GM06990 (cell line): ENCODE measurements around the gene HPCAL1.

ENCODE experiments used
- DNase-seq: peaks from one replicate; pipeline ENCODE4 v3.0.0-alpha.2; 2011; ENCODE audit not compliant: insufficient read length; ENCODE audit errors: extremely low read depth
- H3K27me3 ChIP-seq: replicated peaks from 2 replicates; pipeline ENCODE4 v1.6.0; 2011; ENCODE audit warnings: low read length; ENCODE audit not compliant: control insufficient read depth, insufficient read depth
- H3K36me3 ChIP-seq: 2 replicates; pipeline ENCODE4 v1.5.1; 2011; ENCODE audit warnings: low read length; ENCODE audit not compliant: control insufficient read depth, insufficient read depth
- H3K4me3 ChIP-seq: replicated peaks from 2 replicates; pipeline ENCODE4 v1.5.1; 2011; ENCODE audit warnings: low read depth, mild to moderate bottlenecking, control low read depth, low read length
- TF ChIP-seq, protein P1 (sequence below): IDR thresholded peaks from 2 replicates; pipeline ENCODE4 v1.5.1; 2011; ENCODE audit warnings: low read length, control low read depth, mild to moderate bottlenecking, inconsistent platforms; ENCODE audit not compliant: insufficient read depth, poor library complexity, severe bottlenecking

HPCAL1 gene

DNA sequence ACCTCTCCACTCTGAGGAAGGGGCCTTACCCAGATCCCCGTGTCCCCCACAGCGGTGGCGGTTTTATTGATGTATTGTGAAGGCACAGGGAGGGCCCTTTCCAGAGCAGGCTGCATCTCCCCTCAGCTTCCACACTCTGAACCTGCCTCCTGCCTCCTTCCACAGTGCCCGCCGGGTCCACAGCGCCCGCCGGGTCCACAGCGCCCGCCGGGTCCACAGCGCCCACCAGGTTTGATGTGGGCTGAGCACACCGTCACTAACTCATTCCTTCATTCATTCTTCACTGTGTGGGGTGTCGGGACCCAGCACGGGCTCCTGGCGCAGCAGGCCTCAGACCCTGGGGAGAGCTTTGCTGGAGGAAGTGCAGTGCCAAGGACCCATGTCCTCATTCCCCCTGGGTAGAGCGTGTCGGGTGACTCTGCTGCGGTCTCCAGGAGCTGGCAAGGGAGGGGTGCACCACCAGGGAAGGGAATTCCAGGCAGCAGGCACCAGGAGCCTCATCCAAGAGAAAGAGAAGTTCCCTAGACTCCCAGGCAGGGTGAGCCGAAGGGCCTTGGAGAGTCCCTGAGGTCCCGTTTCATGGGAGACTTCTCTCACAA lies 57.1 kb downstream of the HPCAL1 start:
- no peak overlapping the region for H3K4me3 ChIP-seq
- H3K36me3 ChIP-seq: no peaks in the 10 kb centered on the region
- DNase-seq: no peak
- H3K27me3 ChIP-seq: no peaks in the 10 kb centered on the region
- TF ChIP-seq, protein P1, sequence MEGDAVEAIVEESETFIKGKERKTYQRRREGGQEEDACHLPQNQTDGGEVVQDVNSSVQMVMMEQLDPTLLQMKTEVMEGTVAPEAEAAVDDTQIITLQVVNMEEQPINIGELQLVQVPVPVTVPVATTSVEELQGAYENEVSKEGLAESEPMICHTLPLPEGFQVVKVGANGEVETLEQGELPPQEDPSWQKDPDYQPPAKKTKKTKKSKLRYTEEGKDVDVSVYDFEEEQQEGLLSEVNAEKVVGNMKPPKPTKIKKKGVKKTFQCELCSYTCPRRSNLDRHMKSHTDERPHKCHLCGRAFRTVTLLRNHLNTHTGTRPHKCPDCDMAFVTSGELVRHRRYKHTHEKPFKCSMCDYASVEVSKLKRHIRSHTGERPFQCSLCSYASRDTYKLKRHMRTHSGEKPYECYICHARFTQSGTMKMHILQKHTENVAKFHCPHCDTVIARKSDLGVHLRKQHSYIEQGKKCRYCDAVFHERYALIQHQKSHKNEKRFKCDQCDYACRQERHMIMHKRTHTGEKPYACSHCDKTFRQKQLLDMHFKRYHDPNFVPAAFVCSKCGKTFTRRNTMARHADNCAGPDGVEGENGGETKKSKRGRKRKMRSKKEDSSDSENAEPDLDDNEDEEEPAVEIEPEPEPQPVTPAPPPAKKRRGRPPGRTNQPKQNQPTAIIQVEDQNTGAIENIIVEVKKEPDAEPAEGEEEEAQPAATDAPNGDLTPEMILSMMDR: no peak

DNA sequence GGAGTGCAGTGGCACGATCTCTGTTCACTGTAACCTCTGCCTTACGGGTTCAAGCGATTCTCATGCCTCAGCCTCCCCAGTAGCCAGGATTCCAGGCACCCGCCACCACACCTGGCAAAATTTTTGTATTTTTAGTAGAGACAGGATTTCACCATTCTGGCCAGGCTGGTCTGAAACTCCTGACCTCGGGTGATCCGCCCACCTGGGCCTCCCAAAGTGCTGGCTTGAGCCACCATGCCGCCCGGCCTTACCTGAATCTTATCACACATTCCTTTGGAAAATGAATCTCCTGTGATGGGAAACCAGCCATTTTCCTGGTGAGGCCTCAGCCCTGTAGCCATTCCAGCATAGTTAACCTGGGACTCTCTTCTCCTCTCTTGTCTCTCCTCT lies 57.8 kb downstream of the HPCAL1 start:
- no peaks in the 10 kb centered on the region for H3K36me3 ChIP-seq
- TF ChIP-seq, protein P1: no peak
- H3K4me3 ChIP-seq: no peak overlapping the region
- DNase-seq: no peak
- H3K27me3 ChIP-seq: no peaks in the 10 kb centered on the region

DNA sequence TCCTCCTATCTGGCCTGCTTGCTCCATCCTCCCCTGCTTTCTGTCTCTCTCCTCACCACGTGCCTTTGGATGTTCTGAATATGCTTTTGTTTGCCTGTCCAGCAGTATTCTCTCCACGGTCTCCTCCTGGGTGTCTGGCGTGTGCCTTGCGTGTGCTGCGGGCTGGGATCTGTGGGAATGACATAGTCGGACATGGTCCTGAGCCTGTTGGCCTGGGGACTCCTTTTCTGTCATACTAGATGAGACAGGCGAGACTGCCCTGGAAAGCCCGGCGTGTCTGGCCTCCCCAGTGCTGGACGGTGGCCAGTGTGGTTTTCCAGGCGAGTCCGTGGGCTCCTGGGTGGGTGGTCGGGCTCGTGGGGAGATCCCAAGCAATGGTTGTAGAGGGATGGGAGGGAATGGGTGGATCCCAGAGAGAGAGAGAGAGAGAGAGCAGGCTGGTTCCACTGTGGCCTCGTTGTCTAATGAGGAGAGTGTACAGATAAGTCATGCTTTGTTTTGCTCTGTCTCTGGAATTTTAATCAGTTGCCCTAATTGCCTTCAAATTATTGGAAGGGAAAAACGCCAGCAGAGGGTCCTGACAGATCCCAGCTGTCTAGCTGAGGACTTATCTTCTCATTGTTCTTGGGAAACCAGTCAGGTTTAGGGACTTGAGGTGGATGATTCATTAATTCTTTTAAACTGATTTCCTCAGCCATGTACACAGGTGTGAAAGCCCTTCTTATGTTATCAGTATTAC lies 58.3 kb downstream of the HPCAL1 start:
- TF ChIP-seq, protein P1: no peak
- Histone ChIP-seq H3K36me3 (no peaks in the 10 kb centered on the region), H3K27me3 (no peaks in the 10 kb centered on the region), H3K4me3 (no peak overlapping the region)
- DNase-seq: no peak

DNA sequence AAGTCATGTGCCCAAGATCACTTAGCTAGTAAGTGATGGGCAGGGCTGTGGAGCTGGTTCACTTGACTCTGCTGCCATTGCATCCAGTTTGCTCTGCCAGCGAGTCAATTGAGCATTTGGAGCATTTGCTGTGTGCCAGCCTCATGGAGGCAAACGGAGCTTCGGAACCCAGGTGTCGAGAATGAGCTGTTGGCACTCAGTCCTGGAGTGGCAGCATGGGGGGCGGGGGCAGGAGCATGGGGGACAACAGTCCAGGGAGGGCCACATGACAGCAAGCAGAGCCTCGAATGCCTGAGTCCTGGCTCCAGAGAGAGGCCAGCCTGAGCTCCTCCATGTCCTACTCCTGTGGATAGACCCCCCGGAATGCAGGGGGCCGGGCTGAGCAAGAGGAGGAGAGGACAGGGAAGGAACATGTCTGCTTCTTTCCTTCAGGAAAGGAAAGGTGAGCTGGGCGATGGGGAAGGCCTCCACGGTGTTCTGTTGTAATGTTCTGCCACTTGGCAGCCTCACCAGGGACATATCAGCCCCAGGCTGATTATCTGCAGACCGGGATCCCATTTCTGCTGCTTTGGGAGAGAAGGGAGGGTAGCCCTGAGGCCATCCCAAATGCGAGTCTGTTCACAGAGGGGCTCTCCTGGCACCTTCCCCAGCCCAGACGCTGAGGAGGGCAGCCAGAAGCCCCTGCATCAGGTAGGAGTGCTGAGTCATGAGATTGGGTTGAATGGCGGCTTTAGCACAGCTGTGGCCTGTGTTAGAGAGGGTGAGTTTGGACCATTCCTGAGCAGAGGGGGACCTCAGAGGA lies 59.6 kb downstream of the HPCAL1 start:
- no peak for DNase-seq
- no peak overlapping the region for H3K4me3 ChIP-seq
- H3K36me3 ChIP-seq: no peaks in the 10 kb centered on the region
- TF ChIP-seq, protein P1: no peak
- no peaks in the 10 kb centered on the region for H3K27me3 ChIP-seq

DNA sequence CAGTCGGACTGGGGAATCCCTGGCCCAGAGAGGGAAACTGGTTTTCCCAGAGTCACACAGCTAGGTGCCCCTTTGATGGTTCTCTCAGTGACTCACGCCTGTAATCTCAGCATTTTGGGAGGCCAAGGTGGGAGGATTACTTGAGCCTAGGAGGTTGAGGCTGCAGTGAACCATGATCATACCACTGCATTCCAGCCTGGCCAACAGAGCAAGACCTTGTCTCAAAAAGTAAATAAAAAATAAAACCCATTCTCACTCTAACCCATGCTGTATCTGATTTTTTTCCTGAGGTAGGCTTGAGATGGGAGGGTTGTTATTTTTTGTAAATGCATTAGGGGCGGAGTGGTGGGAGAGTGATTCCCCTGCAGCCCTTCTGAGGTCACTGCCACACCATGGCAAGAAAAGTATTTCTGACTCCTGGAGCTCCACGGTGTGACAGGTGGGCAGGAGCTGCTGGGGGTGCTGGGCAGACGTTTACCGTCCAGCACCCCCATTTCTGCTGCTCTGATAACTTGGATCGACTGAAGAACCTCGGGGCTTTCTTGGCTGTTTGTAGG lies 60.3 kb downstream of the HPCAL1 start:
- no peak for DNase-seq
- H3K27me3 ChIP-seq: no peaks in the 10 kb centered on the region
- no peaks in the 10 kb centered on the region for H3K36me3 ChIP-seq
- no peak overlapping the region for H3K4me3 ChIP-seq
- TF ChIP-seq, protein P1: no peak
